NCI-H2196 (cell line): ENCODE results near the gene HELQ.
"Not testable (repeated sequence)": the region's sequence is repeated elsewhere in the genome, so short reads cannot be mapped to it uniquely, and the experiment has no call there.

Experiments used
- DNase-seq: peaks from one replicate; lab custom pipeline; 2025; ENCODE audit not compliant: unreplicated experiment; lab: John Stamatoyannopoulos, UW

The HELQ gene

GRCh38 chr4:83440148-83440814 is 15.3 kb downstream of the HELQ start:
- DNase-seq, result no peak

DNA sequence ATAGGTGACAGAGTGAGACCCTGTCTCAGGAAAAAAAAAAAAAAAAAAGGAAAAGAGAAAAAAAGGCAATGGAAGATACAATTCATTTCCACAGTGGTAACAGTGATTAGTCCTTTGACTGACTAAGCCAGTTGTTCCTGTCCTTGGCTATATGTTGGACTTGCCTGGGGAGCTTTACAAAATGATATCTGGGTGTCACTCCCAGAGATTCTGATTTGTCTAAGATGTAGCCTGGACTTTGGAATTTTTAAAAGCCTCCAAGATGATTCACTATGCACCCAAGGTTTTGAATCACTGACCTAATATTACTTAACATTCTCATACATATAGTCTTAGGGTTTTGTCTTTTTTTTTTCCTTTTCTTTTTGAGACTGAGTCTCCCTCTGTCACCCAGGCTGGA is 16.9 kb downstream of the HELQ start:
- DNase-seq, result no peak

- DNase-seq, result no peak
Observed at GRCh38 chr4:83436680-83437079, 18.9 kb downstream of the HELQ start.

GRCh38 chr4:83431200-83431599 is 24.4 kb downstream of the HELQ start:
- DNase-seq, result no peak

GRCh38 chr4:83418211-83418610 is 37.4 kb downstream of the HELQ start:
- no peak for DNase-seq

DNA sequence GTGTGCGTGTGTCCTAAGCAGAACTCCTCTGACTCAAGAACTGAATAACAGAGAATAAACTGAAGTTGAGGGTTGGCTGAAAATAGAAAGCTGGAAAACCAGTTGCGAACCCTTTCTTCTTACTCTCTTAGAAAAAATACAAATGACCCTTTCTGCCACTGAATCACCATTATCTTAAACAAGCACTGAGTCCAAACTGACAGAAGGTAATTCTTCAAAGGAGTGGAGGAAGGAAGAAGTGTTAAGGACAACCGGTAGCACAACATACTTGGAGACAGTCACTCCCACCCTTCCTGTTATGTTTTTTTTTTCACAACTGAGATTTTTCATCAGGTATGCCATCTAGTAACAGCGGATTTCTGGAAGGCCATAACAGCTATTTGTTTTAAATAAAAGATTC is 38.1 kb downstream of the HELQ start:
- no peak for DNase-seq

DNA sequence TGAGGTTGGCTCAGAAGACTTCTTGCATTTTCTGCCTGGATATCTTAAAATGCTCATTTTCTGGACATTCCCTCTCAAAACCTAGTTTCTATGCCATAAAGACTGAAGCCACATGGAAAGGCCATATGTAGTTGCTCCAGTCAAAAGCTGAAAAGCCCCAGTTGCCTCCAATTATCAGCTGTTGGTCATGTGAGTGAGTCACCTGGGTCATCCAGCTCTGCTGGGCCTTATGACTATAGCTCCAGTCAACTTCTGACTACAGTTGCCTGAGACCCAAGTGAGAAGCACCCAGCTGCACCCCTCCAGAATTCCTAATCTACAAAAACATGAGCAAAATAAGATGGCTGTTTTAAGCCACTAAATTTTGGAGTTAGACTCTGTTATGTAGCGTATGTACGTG is 41.9 kb downstream of the HELQ start:
- no peak for DNase-seq

DNA sequence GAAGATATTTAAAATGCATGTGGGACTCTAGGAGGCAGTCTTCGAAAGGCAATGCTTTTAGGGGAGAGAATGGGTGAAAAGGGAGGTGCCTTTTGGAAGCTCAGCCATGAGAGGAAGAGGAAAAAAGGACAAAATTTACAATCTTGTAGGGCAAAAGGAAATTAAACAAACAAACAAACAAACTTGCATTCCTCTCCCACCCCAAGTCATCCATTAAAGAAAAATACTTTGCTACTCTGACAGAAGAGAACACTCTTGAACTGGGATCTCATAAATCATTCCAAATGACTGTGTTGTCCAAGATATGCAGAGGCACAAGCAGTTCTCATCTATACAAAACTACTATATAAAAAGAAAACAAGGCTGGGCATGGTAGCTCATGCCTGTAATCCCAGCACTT is 46.7 kb downstream of the HELQ start:
- no peak for DNase-seq

- no peak for DNase-seq
Observed at GRCh38 chr4:83405844-83406816, 49.5 kb downstream of the HELQ start.

- not testable (repeated sequence) for DNase-seq
Observed at GRCh38 chr4:83398158-83398557, 57.5 kb downstream of the HELQ start.

DNA sequence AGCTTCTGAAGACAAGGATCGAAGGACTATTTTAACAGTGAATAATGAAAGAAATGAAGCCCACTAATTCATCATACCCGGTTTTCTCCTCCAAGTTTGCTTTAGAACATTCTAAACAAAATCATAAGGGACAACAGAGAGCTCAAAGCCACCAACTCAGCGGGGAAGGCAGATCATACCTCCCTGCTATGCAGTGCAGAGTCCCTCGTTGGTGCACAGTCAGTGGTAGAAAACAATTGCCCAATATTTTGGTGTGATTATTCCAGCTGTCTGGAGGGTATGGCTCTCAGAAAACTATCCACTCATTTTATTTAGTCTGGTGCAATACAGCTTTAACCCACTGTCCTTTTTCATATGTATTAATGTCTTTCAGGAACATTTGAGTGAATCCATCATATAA is 61.7 kb downstream of the HELQ start:
- DNase-seq, result no peak

GRCh38 chr4:83392562-83392961 is 63.1 kb downstream of the HELQ start:
- DNase-seq, result no peak

DNA sequence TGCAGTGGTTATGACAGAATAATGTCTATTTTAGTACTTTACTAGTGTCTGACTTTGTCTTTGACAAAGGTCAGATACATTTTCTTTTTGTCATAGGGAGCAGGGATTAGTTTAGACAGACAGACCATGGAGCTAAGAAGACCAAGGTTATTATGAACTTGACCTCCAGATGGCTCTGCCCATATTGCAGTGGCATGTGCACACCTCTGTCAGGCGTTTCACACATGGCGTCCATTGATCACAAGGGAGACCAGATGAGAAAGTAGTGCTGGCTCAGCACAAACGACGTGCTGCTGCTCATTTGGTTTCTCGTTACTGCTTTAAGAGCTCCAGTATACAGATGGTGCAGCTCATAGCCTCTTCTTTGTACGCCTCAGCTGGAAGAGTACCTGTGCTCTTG is 64.7 kb downstream of the HELQ start:
- DNase-seq, result no peak

DNA sequence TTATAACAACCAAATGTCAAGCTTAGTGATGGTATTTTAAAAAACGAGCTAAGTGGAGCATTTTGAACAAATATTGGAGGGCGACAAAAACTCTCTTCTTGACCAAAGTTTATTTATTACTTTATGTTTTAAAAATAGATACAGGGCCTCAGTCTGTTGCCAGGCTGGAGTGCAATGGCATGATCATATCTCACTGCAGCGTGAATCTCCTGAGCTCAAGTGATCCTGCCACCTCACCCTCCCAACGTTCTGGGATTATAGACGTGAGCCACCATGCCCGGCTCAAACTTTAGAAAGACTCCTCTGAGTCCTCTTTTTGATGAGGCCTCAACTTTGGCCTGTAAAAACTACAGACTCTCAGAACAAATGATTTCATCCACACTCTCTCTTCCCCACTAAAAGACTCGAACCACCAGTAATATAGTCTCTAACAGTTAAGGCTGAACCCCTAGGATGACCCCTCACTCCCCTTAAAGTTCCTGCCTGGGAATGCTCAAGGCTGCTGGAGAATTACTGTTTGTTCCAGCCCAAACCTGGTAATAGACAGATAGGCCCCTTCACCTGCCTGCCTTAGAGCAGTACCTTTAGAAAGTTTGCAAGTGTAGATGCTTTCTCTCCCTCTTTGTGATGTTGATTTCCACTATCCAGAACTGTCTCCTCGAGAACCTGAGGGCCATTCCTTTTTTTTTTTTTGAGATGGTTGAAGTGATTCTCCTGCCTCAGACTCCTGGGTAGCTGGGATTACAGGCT is 65.7 kb downstream of the HELQ start:
- no peak for DNase-seq

- no peak for DNase-seq
Observed at GRCh38 chr4:83389037-83389720, 66.4 kb downstream of the HELQ start.

DNA sequence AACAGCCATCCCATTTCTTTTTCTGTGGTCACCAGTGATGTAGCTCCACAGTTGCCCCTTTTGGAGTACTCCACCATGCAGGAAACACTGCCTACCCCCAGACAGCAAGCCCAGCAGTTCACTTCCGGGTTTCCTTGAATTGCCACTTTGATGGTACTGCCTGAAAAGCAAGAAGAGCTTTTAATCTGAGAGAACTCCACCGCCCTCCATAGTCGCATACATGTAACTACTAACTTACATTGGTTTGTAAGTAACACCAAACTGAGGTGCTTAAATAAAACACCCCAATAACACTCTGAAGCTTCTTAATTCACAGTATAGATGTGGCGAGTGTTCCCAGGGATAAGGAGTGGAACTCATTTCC is 67.3 kb downstream of the HELQ start:
- no peak for DNase-seq

DNA sequence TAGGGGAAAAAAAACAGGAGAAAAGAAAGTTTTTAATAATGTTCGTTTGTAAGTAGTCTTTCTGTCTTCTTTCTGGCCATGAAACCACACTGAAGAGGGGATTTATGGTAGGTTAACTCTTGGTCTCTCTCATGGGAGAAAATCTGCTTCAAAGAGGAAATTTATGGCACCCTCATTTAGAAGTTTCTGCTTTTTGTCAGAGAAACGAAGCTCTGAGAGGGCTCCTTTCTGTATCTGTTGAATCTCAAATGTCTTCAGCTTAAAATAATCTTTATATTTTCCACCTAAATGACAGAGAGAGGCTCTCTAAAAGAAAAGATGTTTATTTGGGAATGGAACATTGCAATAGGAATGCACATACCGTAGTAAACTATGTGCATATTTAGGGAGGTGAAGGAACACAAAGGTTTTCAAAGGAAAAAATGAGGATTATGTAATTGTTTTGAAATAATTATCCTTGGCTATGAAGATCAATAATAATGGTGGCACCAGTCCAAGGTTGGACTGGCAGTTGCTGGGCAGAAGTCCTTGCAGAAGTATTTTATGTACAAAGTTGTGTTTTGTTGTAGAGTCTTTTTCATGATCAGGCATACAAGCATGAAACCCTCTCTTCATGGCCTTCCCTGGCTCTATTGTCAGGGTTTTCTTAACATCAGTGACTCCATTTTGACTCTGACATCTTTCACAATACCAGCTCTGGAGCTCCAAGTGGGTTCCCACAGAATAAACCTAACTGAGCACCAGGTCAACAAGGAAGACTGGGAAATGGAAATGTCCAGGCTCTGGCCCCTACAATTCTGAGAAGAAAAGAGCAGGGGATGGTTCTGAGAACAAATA is 67.9 kb downstream of the HELQ start:
- no peak for DNase-seq

DNA sequence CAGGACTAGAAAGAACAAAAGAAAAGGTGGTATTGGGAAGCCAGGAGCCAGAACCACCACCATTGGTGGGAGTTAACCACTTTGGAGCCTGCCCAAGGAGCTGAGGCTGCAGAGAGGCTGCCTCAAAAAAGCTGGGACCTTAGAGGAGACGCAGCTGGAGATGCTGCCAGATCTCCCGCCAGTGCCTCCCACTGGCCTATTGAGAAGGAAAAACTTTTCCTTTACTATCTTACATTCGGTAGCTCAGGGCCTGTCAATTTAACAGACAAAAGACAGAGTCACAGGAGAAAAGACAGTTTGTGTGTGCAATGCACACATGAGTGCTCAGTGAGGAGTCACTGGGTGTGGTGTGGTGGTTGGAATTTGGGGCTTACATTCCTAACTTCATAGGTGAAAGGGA is 68.6 kb downstream of the HELQ start:
- no peak for DNase-seq

DNA sequence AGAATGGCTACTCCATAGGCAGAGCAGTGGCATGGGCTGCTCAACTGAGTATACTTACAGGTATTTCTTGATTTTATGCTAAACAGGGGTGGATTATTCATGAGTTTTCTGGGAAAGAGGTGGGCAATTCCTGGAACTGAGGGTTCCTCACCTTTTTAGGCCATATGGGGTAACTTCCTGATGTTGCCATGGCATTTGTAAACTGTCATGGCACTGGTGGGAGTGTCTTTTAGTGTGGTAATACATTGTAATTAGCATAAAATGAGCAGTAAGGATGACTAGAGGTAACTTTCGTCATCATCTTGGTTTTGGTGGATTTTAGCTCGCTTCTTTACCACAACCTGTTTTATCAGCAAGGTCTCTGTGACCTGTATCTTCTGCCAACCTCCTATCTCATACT is 72.8 kb downstream of the HELQ start:
- DNase-seq, result no peak

DNA sequence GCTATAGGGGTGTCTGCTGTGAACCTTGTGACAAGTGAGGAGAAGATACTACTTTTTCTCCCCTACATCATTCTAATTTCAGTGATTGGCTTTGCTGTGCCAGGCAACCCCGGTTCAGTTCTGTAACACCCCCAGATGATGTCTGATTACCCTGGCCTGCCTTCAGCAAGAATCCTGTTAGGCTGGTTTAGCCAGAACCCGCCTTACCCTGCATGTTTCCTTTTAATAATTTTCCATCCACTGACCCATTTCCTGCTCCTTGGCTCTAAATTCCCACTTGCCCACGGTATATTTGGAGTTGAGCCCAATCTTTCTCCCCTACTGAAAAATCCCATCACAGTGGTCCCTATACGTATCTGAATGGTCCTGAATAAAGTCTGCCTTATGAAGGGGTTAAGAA is 74.5 kb downstream of the HELQ start:
- no peak for DNase-seq
